HG03025 (cell line): ENCODE data around the gene CLDN12.

Experiments used
- ATAC-seq: cut with Tn5 transposase; IDR thresholded peaks from one replicate; pipeline ENCODE4 v1.9.1; 2021; ENCODE audit warnings: mild to moderate bottlenecking, moderate library complexity; ENCODE audit not compliant: unreplicated experiment, low FRiP score

CLDN12 gene

DNA sequence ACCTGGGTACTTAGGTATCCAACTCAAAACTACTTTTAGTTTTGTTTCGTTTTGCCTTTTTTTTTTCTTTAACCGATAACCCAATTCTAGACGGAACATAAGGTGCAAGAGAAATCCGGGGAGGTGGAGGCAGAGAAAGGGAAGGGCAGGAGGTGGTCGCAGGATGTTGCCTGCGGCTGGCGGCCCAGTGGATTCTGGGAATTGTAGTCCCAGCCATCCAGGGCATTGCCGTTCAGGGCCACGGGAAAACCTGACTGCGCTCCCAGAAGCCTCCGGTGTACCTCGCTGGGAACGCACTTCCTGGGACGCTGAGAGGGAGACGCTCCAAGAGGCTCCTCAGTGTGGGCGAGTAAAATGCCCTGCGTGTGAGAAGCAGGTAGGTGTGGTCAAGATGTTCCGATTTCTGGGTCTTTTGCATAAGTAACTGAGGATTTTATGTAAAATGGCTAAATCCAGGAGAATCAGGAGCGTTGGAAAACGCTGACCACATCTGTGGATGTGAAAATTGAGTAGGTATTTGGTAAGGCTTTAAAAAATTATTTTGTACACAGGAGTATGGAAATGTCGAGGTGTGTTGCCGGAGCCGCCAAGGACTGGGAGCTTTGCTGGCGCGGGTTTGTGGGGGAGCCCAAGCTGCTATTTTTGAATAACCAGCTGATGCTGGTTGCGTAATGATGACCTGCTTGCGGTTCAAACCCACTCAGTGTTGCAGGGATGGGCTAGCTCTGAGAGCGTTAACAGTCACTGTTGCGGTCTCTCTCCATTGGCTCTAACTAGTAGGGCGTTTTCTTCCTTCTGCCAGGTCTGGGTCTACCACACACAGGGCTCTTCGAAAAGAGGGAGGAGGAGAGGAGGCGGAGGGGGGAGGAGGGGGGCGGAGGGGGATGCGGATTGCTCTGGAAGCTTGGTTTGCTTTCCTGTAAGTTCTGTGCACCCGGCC, at the start of gene CLDN12:
Gene CLDN12, plus strand, starts transcription at position 288 of the 940 bp plus-strand sequence. CDS start 9,216 bp downstream, outside the sequence.
- ATAC-seq, result peak; percentile 96

DNA sequence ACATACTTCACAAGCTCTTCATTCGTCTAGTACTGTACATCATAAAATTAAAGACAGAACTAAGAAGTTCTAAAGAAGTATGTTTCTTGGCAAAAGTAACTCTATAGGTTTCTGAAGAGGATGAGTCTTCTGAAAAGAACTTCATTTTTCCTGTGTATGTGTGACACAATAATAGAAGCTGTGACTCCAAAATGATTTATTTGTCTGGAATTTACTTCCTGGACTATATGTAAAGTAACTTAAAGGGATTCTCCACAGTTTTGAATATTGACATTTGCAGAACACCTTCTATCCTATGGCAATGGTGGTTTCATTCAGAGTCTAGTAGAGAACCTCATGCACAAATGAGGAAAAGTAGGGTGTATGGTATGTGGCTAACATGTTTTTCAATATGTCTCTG, 19.8 kb upstream of the CLDN12 start:
- ATAC-seq, result no peak

DNA sequence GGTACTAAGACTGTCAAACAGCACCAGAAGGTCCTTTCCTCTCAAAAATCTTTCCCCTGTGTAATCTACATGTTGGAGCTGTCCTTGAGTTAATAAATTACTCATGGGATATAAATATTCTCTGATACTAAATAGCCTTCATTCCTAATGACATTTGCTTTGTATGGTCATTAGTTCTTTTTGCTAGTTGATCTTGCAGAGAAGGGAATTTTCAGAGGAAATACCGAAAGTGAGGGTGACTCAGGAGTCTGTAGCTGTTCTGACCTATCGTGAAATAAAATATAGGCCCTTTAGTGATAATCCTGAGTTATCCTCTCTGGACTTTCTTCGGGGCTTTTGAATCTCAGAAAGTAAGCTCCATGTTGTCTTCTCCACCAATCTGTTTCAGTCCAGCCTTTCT, 19.4 kb upstream of the CLDN12 start:
- no peak for ATAC-seq

DNA sequence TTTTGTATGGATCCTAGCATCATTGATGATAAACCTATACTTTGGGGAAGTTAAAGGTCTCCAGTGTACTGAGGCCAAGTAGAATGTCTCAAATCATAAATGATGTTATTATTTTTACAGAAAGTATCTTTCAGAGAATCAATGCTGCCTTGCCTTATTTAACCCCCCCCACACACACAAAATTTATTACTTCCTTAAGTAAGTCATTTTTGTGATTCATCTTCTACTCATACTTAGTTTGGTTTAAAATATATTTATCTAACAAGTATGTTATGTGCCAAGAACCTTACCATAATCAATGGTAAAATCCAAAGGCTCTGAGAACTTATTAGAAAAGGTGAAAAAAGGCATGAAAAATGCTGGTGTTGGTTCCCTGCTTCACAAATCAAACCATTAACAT, 18.8 kb upstream of the CLDN12 start:
- no peak for ATAC-seq

DNA sequence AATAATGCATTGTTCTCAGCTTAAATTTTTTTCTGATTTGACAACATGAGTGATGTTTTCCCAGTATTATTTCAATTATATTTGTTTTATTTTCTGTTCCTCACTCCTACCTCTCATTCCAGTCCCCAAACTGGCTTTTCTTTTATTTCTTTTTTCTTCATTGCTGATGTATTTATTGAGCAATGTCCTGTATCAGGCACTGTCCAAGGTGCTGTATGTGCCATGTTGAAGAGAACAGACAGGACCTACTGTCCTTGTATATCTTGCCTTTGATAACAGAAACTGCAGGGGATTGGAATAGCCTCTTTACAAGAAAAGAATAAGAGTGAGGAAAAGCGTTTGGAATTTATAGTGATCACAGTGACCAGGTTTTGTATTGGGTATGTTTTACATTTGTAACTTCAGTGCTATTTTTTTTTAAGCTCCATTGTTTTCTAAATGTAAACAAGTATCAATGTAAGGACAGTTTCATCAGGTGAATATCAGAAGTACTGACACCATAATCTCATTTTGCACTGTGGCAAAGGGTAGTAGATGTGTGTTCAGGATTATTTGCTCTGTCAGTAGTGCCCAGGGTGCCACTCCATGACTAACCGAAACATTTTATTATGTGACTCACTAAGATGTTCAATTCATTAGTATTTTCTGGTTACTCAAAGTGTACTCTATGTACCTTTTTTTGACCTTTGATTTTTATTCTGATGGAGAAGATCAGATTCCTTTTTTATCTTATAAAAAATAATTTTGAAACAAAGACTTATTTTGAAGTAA, 15.6 kb upstream of the CLDN12 start:
- ATAC-seq, result no peak

DNA sequence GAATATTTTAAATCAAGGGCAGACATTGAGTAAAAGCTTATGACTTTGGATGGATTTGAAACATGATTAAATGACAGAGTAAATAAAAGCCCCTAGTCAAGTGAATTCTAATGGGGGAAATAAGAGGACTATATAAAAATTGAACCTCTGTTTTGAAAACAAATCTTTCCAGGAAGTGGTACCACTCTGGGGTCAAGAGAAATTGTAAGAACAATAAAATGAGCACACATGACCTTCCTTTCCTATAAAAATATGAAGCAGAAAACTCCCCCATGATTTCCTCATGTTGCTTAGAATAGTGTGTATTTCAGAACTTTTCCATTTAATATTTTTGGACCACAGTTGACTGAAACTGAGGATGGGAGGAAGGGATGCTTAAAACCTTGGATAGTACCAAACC, 12.3 kb upstream of the CLDN12 start:
- ATAC-seq, result no peak

DNA sequence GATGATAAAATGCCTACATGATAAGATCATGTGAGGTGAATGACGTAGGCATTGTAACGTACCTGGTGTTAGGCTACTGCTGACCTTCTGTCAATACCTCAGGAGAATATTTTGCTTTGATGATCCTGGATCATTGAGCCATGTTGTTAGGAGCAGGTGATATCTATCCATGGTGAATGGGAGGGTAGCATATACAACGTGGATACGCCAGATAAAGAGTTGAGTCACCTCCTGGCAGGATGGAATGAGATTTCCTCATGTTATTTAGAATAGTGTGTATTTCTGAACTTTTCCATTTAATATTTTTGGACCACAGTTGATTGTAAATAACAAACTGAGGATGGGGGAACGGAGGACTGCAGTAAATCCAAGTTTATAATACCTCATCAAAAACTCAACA, 11.8 kb upstream of the CLDN12 start:
- ATAC-seq, result no peak

DNA sequence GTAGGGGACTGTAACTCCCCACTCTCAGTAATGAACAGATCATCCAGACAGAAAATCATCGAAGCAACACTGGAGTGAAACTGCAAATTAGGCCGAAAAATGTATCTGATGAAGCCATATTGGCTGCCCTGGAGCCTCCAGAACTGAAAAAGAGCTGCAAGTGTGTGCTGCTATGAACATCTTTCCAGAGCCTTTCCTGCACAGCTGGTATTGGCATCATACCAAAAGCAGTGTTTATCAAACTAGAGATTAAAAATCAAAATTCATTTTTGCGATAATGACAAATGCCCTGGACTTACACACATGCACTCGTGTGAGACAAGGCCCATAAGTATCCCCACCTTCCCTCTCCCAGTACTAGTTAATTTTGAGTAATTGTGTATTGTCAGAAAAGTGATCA, 6.8 kb upstream of the CLDN12 start:
- ATAC-seq, result no peak

DNA sequence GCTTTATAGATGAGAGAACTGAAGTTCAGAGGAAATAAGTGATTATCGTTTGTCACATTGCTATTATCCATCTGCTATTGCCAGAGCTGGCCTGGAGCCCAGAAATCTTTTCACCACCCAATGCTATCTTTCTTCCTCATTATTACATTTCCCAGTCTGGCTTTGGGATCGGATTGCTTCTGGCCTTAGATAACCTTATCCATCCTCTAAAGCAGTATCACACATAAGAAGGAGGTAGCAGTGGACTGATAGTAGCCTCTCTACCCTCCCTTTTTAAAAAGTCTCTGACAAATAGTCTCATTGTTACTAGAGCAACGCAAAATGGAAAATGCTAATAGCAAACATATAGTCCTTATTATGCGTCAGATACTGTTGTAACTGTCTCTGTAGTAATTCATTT, 1.3 kb upstream of the CLDN12 start:
- ATAC-seq, result no peak

DNA sequence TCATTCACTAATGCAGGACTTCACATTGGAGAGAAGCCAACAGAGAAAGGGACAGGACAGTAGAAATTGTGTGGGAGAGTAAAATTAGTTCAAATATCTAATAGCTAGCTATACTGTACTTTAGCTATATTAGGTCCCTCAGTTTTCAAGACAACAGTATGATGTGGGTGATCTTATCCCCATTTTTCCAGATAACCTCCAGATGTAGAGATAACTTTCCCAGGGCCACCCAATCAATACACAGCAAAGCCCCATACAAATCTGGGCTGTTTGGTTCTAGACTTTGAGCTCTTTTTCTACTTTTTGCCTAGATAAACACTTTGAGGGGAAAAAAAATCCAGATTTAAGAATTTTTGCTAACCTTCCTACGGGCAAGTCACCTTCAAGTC, 482 bp upstream of the CLDN12 start:
- no peak for ATAC-seq

DNA sequence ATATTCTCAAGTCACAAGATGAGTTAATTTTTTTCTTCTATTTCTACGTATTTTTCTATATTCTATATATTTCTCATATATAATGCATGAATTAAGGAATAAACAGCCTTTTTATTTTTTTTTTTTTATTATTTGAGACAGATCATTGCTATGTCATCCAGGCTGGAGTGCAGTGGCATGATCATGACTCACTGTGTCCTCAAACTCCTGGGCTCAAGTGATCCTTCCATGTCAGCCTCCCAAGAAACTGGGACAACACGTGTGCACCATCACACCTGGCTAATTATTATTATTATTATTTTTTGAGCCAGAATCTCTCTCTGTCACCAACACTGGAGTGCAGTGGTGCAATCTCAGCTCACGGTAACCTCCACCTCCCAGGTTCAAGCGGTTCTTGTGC, 1.5 kb downstream of the CLDN12 start:
- ATAC-seq, result no peak

DNA sequence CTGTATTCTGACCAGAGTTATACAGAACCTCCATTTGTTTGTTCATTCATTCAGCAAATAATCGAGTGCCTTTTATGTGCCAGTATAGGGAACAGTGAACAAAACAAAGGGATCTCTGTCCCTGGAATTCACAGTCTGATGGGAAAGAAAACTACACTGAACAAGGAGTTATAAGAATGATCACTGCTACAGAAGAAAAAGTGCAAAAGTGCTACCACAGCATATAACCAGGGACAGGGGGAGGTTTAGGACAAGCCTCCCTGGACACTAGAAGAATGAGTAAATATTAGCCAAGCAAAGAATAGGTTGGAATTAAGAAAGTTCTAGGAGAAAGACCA, 4.2 kb downstream of the CLDN12 start:
- no peak for ATAC-seq

DNA sequence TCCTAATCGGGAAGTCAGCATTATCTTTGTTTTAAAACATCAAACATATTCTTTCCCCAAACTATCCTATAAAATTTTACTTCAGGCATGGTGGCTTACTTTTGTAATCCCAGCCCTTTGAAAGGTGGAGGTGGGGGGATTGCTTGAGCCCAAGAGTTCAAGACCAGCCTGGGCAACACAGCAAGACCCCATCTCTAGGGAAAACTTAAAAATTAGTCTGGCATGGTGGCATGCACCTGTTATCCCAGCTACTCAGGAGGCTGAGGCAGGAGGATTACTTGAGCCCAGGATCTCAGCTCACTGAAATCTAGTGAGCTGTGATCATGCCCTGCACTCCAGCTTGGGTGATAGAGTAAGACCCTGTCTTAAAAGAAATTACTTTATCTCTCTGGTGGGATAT, 4.9 kb downstream of the CLDN12 start:
- no peak for ATAC-seq

DNA sequence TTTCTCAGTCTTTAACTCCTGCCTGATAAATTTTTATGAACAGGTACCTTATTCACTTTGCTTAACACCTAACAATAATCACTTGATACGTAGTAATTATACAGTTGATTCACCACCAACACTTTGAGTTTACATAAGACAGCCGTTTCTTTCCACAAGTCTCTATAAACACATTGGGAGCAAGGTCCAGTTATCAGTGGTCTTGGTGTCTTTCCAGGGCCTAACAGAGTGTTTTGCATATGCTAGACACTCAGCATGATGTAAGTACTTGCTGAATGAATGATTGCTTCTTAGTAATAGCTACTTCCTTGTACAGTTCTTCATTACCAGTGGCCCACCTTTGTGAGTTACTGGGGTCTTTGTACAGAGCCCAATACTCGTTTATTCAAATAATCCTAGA, 6.4 kb downstream of the CLDN12 start:
- no peak for ATAC-seq

DNA sequence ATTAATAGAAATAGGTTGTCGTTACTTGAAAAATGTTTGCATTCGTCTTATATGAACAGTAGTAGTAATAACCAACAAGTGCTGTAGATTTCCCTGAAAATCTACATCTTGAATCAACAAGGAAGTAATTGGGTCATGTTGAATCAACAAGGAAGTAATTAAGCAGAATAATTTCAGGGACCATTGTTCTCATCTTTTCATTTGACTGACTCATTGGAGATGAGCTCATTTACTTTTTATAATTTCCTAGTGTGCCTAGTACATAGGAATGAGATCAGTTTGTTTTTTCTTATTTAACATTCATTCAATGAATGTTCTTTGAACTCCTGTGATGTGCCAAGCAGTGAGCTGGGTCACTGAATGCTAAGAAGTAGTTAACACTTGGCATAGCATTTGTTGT, 8.2 kb downstream of the CLDN12 start:
- ATAC-seq, result no peak

DNA sequence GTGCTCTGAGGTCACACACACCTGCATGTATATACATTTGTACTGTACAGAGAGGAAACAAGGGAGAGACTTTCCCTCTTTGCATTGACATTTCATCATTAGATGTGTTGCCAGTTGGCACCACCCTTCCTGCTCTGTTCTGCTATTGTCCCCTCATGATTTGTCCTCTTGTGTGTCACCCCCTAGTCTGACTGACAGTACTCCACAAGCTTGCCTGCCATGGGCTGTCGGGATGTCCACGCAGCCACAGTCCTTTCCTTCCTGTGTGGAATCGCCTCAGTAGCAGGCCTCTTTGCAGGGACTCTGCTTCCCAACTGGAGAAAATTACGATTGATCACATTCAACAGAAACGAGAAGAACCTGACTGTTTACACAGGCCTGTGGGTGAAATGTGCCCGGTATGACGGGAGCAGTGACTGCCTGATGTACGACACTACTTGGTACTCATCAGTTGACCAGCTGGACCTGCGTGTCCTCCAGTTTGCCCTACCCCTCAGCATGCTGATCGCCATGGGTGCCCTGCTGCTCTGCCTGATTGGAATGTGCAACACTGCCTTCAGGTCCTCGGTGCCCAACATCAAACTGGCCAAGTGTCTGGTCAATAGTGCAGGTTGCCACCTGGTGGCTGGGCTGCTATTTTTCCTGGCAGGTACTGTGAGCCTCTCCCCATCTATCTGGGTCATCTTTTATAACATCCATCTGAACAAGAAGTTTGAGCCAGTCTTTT, 9.4 kb downstream of the CLDN12 start:
- no peak for ATAC-seq

DNA sequence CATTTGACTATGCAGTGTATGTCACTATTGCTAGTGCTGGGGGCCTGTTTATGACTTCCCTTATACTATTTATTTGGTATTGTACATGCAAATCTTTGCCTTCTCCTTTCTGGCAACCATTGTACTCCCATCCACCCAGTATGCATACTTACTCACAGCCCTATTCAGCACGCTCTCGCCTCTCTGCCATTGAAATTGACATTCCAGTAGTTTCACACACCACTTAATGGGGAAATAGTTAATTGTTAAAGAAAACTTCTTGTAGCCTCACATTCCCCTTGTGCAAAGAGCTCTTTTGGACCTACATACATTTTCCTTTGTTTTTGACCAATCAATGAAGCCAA, 9.9 kb downstream of the CLDN12 start:
- ATAC-seq, result no peak

DNA sequence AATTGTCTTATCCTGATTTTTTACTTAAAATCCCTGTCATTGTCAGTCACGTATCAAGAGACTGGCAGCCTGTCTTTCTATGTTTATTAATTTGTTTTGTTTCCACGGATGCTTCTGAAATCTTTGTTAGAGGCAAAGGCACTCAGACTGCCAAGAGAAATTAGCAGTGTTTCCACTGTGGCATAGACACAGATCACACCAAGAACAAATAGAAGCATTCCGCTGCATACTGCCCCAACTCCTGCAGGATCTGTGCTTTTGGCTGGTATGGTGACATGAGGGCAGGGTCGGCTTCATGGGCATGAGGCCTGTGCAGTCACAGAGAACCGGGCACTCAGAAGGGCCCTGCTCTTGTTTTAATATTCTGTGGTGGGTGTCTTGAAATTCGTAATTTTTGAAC, 18.4 kb downstream of the CLDN12 start:
- no peak for ATAC-seq

DNA sequence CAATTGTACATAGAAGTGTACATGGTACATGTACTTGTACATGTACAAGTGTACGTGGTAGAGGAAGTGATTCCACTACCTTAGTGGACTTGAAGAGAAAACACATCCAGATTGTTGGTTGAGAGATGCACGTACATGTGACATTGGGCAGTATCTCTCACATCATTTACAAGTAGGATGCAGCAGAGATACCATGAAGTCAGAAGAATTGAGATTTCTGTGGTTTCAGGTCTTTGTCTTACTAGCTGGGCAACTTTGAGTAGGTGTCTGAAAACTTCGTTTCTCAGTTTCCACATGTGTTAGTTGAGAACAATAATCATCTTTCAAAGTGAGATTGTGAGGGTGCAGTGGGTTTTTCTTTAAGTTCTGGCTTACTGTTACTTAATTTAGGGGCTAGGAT, 21.5 kb downstream of the CLDN12 start:
- peak; percentile 98 for ATAC-seq

DNA sequence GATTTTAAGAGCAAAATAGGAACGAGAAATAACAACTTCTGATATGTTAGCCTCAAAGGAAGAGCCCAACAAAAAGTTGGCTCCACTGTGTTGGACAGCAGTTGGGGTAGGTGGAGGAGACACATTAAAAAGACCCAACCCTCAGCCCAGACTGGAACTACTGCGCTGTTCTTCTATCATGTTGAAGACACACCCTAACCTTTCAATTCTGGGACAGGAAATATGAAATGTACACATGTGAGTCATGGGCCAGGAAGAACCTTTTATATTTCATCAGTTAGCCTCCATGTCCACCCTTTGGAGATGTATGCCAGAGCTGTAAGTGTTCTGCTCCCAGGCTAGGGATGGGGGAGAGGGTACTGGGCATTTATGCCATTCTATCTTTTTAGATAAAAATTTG, 22.1 kb downstream of the CLDN12 start:
- no peak for ATAC-seq
